ENCODE results near the gene MB.

The MB gene

GRCh38 chr22:35600476-35600875, 16.7 kb downstream of the MB start:
- DNase-seq (ENCODE audit: low read depth, low spot score): no peak
- in situ Hi-C loops (cut with HindIII; ENCODE audit: low sequenced_read_pairs): no loop called here
- TF ChIP-seq CTCF (IDR thresholded peaks at IDR 0.05; ENCODE audit: low read depth, low read length): no peak
- H3K4me3 ChIP-seq (ENCODE audit: low read depth, low read length): no peak overlapping the region

GRCh38 chr22:35599364-35599763, 17.8 kb downstream of the MB start:
- in situ Hi-C loops (cut with HindIII; ENCODE audit: low sequenced_read_pairs): no loop called here
- no peak overlapping the region for H3K4me3 ChIP-seq (ENCODE audit: low read depth, low read length)
- no peak for TF ChIP-seq CTCF (IDR thresholded peaks at IDR 0.05; ENCODE audit: low read depth, low read length)
- DNase-seq (ENCODE audit: low read depth, low spot score): no peak

- DNase-seq (ENCODE audit: low read depth, low spot score): no peak
- no peak for TF ChIP-seq CTCF (IDR thresholded peaks at IDR 0.05; ENCODE audit: low read depth, low read length)
- in situ Hi-C loops (cut with HindIII; ENCODE audit: low sequenced_read_pairs): no loop called here
- no peak overlapping the region for H3K4me3 ChIP-seq (ENCODE audit: low read depth, low read length)
Observed at GRCh38 chr22:35598396-35598710, 18.8 kb downstream of the MB start.

GRCh38 chr22:35597692-35598395, 19.3 kb downstream of the MB start:
- in situ Hi-C loops (cut with HindIII; ENCODE audit: low sequenced_read_pairs): no loop called here
- TF ChIP-seq CTCF (IDR thresholded peaks at IDR 0.05; ENCODE audit: low read depth, low read length): no peak
- no peak for DNase-seq (ENCODE audit: low read depth, low spot score)
- H3K4me3 ChIP-seq (ENCODE audit: low read depth, low read length): no peak overlapping the region

- in situ Hi-C loops (cut with HindIII; ENCODE audit: low sequenced_read_pairs): no loop called here
- TF ChIP-seq CTCF (IDR thresholded peaks at IDR 0.05; ENCODE audit: low read depth, low read length): no peak
- no peak overlapping the region for H3K4me3 ChIP-seq (ENCODE audit: low read depth, low read length)
- no peak for DNase-seq (ENCODE audit: low read depth, low spot score)
Observed at GRCh38 chr22:35596821-35597220, 20.3 kb downstream of the MB start.

- in situ Hi-C loops (cut with HindIII; ENCODE audit: low sequenced_read_pairs): no loop called here
- no peak for DNase-seq (ENCODE audit: low read depth, low spot score)
- H3K4me3 ChIP-seq (ENCODE audit: low read depth, low read length): no peak overlapping the region
- no peak for TF ChIP-seq CTCF (IDR thresholded peaks at IDR 0.05; ENCODE audit: low read depth, low read length)
Observed at GRCh38 chr22:35594686-35595085, 22.4 kb downstream of the MB start.

Data from astrocyte of the spinal cord (primary cell).